ENCODE data around the gene PDGFRA. TPM values are rescaled to one million over a fixed set of nuclear protein-coding genes. Genes with fewer than 3 reads are reported as not detected.

PDGFRA gene
- total and polyA plus RNA-seq, 4 donors, result 14.5 to 297 (median 138) TPM

DNA sequence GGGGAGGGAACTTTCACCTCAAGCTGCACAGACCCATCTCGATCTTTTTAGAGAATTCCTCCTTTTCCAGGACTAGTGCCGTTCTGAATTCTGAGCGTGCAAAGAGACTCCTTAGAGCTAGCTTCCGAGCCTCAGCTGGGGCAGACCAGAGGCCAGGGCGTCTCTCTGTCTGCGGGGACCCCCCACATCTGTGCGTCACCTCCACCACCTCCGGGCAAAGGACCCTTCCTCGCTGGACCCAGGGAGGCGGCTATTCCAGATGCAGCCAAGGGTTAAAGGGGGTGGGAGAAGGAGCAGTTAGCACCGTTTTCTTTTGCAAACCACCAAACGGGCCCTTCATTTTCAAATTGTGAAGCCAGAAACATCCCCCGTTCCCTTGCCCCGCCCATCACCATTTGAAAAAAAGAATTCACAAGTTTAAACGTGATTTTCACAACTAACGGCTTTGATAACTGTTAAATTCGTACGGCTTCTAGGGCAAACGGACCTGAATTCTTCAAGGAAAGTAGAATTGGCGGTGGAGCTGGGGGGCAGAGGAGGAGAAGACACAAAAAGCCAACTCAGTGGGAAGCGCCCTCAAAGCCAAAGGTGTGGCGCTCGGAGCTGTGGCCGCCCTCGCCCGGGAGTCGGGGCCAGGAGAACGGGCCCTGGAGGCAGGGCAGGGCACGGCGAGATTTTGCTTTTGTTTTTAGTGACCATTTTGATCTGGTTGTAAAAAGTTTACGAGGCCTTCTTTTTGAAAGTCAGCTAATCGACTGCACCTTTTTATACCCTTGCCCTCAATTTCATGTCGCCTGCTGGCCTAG, 3.3 kb upstream of the PDGFRA start:
- WGBS, 2 donors, result 37 to 56% methylated on average over 33 of the region's 33 CpGs
- H3K9me3 ChIP-seq (ENCODE audit: control insufficient read depth, low read length), result no peaks in the 10 kb centered on the region
- no peaks in the 10 kb centered on the region for H3K4me1 ChIP-seq (ENCODE audit: control insufficient read depth in 1 of 2, insufficient read depth in 2 of 2, low read length in 2 of 2)
- DNase-seq (no peak), ATAC-seq (ENCODE audit: low FRiP score) (no peak)
- peak overlapping the region in 1 of 2 donors; percentile 10 for H3K27ac ChIP-seq (ENCODE audit: low read depth in 1 of 2, low read length in 2 of 2)
- H3K4me3 ChIP-seq (ENCODE audit: low read length in 2 of 2), result peak overlapping the region; percentile 3 to 38
- H3K36me3 ChIP-seq (ENCODE audit: control insufficient read depth in 1 of 2, insufficient read depth in 2 of 2, low read length in 1 of 2), result no peaks in the 10 kb centered on the region
- H3K27me3 ChIP-seq (ENCODE audit: control insufficient read depth in 1 of 2, insufficient read depth in 2 of 2, low read length in 1 of 2), result no peaks in the 10 kb centered on the region
- intact Hi-C loops (cut with DNase I), result loop anchor here (2.0 to 10.0 kb wide), 6 partner anchors 161 to 1028 kb away; partner anchors contain the start of gene CHIC2 (in 2 of the 2)

DNA sequence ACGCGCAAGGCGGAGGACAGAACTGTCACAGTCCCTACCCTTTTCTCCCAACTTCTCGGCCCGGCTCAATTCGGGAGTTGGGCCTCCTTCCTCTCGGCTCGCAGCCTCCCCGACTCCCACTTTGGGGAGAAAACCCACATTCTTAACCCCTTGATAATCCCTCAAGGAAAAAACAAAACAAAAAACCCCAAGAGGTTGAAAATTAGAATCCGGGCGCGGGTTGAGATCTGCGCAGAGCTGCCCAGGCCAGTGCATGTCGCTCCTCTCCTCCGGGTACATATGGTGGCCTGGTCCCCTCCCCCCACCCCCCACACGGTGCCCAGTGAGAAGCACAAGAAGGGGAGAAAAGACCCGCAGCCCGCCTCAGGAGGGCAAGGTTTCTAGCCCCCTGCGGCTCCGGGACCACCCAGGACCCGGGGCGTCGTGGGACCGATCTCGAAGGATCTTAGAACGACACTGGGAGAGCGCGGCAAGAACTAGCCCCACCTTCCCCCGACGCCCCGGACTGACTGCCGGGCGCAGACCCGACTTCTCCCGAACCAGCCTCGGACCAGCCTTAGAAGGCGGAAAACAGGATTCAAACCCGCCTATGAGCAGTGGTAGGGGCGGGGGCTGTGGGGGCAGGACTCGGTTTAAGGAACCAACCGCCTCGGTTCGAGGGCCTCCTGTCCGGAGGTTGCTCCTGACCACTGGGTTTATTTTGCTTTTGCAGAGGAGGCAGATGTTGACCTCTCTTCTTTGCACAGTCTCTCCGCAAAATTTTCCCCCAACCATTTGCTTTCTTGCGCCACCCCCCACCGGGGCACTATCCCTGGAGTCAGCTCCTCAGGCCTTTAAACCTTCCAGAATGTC, 2.5 kb upstream of the PDGFRA start:
- intact Hi-C loops (cut with DNase I), result loop anchor here (5.0 to 10.0 kb wide), 5 partner anchors 162 to 1029 kb away; partner anchors contain the start of gene CHIC2 (in 2 of the 2)
- WGBS, 2 donors, result 13 to 18% methylated on average over 46 to 47 of the region's 47 CpGs
- Histone ChIP-seq H3K27me3 (ENCODE audit: control insufficient read depth in 1 of 2, insufficient read depth in 2 of 2, low read length in 1 of 2) (no peaks in the 10 kb centered on the region), H3K27ac (ENCODE audit: low read depth in 1 of 2, low read length in 2 of 2) (peak overlapping the region in 1 of 2 donors; percentile 42), H3K36me3 (ENCODE audit: control insufficient read depth in 1 of 2, insufficient read depth in 2 of 2, low read length in 1 of 2) (no peaks in the 10 kb centered on the region), H3K4me3 (ENCODE audit: low read length in 2 of 2) (peak overlapping the region; percentile 38 to 40), H3K4me1 (ENCODE audit: control insufficient read depth in 1 of 2, insufficient read depth in 2 of 2, low read length in 2 of 2) (no peaks in the 10 kb centered on the region), H3K9me3 (ENCODE audit: control insufficient read depth, low read length) (no peaks in the 10 kb centered on the region)
- DNase-seq (peak; percentile 85 to 88), ATAC-seq (ENCODE audit: low FRiP score) (peak; percentile 62)

- no peaks in the 10 kb centered on the region for H3K27me3 ChIP-seq (ENCODE audit: control insufficient read depth in 1 of 2, insufficient read depth in 2 of 2, low read length in 1 of 2)
- WGBS, 2 donors, result 2% methylated on average over 36 of the region's 36 CpGs
- no peaks in the 10 kb centered on the region for H3K4me1 ChIP-seq (ENCODE audit: control insufficient read depth in 1 of 2, insufficient read depth in 2 of 2, low read length in 2 of 2)
- no peaks in the 10 kb centered on the region for H3K36me3 ChIP-seq (ENCODE audit: control insufficient read depth in 1 of 2, insufficient read depth in 2 of 2, low read length in 1 of 2)
- DNase-seq (peak; percentile 65 to 82), ATAC-seq (ENCODE audit: low FRiP score) (peak; percentile 1)
- intact Hi-C loops (cut with DNase I), result loop anchor here (5.0 to 10.0 kb wide), 5 partner anchors 163 to 1030 kb away; partner anchors contain the start of gene CHIC2 (in 2 of the 2)
- peak overlapping the region; percentile 4 to 40 for H3K4me3 ChIP-seq (ENCODE audit: low read length in 2 of 2)
- H3K9me3 ChIP-seq (ENCODE audit: control insufficient read depth, low read length), result no peaks in the 10 kb centered on the region
- H3K27ac ChIP-seq (ENCODE audit: low read depth in 1 of 2, low read length in 2 of 2), result peak overlapping the region in 1 of 2 donors; percentile 14
Measured at GRCh38 chr4:54227256-54228055, 1.6 kb upstream of the PDGFRA start.

DNA sequence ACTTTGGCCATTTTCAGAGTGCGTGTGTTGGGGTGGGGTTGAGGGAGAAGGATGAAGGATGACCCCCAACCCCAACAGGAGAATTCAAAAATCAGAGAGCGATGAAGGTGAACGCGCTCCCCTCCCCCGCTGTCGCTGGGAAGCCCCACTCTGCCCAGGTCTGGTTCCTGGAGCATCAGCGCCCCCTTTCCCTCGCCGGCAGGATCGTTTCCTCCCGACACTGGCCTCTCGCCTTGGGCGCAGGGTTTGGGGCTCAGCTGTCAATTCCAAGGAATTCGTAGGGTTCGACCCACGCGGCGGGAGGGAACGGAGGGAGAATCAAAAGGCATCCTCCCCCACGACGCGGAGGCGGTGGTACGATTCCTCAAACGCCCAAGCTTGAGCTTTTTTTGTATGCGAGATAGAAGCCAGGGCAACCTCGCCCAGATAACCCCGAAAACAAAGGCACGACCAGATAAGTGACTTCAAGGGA, 1.0 kb upstream of the PDGFRA start:
- H3K27me3 ChIP-seq (ENCODE audit: control insufficient read depth in 1 of 2, insufficient read depth in 2 of 2, low read length in 1 of 2), result no peaks in the 10 kb centered on the region
- H3K9me3 ChIP-seq (ENCODE audit: control insufficient read depth, low read length), result no peaks in the 10 kb centered on the region
- H3K4me1 ChIP-seq (ENCODE audit: control insufficient read depth in 1 of 2, insufficient read depth in 2 of 2, low read length in 2 of 2), result no peaks in the 10 kb centered on the region
- WGBS, 2 donors, result 1 to 2% methylated on average over 29 of the region's 29 CpGs
- peak overlapping the region in 1 of 2 donors; percentile 65 for H3K27ac ChIP-seq (ENCODE audit: low read depth in 1 of 2, low read length in 2 of 2)
- peak overlapping the region; percentile 59 to 78 for H3K4me3 ChIP-seq (ENCODE audit: low read length in 2 of 2)
- intact Hi-C loops (cut with DNase I), result loop anchor here (5.0 to 10.0 kb wide), 5 partner anchors 163 to 1031 kb away; partner anchors contain the start of gene CHIC2 (in 2 of the 2)
- no peaks in the 10 kb centered on the region for H3K36me3 ChIP-seq (ENCODE audit: control insufficient read depth in 1 of 2, insufficient read depth in 2 of 2, low read length in 1 of 2)
- DNase-seq (peak; percentile 84 to 93), ATAC-seq (ENCODE audit: low FRiP score) (peak; percentile 75)

DNA sequence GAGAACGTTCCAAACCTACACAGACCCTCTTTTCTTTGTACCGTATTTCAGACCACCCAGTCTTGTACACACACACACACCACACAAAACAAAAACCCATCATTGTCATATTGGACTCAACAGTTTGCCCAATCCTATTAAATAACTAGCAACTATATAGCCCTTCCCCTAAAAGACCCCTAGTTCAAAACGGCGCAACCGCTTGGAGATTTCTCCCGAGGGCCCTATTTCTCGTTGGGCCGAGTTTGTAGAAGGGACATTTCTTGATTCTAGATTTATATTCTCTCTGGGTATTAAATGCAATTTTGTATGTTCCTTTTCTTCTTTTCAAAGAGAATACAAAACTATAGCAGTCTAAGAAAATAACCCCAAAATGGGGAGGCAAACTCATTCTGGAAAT, 547 bp upstream of the PDGFRA start:
- DNase-seq, result no peak
- Histone ChIP-seq H3K27ac (ENCODE audit: low read depth in 1 of 2, low read length in 2 of 2) (peak overlapping the region in 1 of 2 donors; percentile 65), H3K36me3 (ENCODE audit: control insufficient read depth in 1 of 2, insufficient read depth in 2 of 2, low read length in 1 of 2) (no peaks in the 10 kb centered on the region), H3K4me1 (ENCODE audit: control insufficient read depth in 1 of 2, insufficient read depth in 2 of 2, low read length in 2 of 2) (no peaks in the 10 kb centered on the region), H3K4me3 (ENCODE audit: low read length in 2 of 2) (peak overlapping the region; percentile 59 to 78), H3K27me3 (ENCODE audit: control insufficient read depth in 1 of 2, insufficient read depth in 2 of 2, low read length in 1 of 2) (no peaks in the 10 kb centered on the region), H3K9me3 (ENCODE audit: control insufficient read depth, low read length) (no peaks in the 10 kb centered on the region)
- no peak for ATAC-seq (ENCODE audit: low FRiP score)
- WGBS, 2 donors, result 9 to 10% methylated on average over 8 of the region's 8 CpGs
- intact Hi-C loops (cut with DNase I), result loop anchor here (5.0 to 10.0 kb wide), 5 partner anchors 164 to 1031 kb away; partner anchors contain the start of gene CHIC2 (in 2 of the 2)

DNA sequence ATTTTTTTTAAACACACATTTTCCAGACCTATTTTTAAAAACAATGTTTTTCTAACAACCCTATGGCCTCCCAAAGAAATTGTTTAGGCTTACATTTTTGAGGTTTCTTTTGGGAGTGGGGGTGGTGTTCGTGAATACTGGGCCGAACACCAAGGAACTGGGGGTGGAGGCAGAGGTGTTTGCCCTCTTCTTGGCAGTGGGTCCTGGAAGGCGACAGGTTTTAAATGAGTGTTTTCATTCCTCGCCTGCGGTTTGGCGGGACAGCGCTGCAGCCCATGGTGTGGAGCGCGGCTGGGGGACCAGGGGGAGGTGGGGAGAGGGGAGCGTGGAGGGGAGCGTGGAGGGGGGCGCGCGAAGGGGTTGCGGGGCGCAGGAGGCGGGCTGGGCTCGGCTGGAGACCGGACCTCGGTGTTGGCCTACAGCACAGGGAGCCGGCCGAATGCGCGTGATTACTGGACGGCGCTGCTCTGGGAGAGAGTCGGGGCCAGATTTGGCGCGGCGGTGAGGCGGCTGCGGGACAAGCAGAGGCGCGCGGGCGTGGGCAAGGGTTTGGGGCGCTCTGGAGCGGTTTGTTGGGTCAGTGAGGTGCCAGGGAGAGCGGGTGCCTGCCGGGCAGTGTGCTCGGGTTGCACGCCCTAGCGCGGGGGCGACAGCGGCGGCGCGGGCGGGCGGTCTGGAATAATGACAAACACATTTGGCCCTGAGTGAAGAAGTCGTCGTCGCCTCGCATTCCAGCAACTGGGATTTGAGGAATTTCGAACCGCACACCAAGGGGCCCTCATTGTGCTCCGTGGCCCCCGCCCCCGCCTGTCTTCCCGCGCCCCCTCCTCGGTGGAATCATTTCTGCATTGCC, 764 bp downstream of the PDGFRA start:
- Histone ChIP-seq H3K27ac (ENCODE audit: low read depth in 1 of 2, low read length in 2 of 2) (peak overlapping the region; percentile 43 to 86), H3K9me3 (ENCODE audit: control insufficient read depth, low read length) (no peaks in the 10 kb centered on the region), H3K27me3 (ENCODE audit: control insufficient read depth in 1 of 2, insufficient read depth in 2 of 2, low read length in 1 of 2) (no peaks in the 10 kb centered on the region), H3K4me3 (ENCODE audit: low read length in 2 of 2) (peak overlapping the region; percentile 59 to 78), H3K36me3 (ENCODE audit: control insufficient read depth in 1 of 2, insufficient read depth in 2 of 2, low read length in 1 of 2) (no peaks in the 10 kb centered on the region), H3K4me1 (ENCODE audit: control insufficient read depth in 1 of 2, insufficient read depth in 2 of 2, low read length in 2 of 2) (no peaks in the 10 kb centered on the region)
- WGBS, 2 donors, result 0 to 1% methylated on average over 57 to 63 of the region's 63 CpGs
- ATAC-seq (ENCODE audit: low FRiP score) (no peak), DNase-seq (peak; percentile 64 to 84)
- intact Hi-C loops (cut with DNase I), result loop anchor here (5.0 to 10.0 kb wide), 11 partner anchors 165 to 1855 kb away; partner anchors contain the start of genes CHIC2 (in 2 of the 2) and RASL11B (in 1 of the 2)

All from aorta (tissue), 5 donors.